Esophagus muscularis mucosa (tissue), 4 donors: ENCODE results near the gene OR52N5. TPM values are rescaled to one million over a fixed set of nuclear protein-coding genes. Genes with fewer than 3 reads are reported as not detected.

ENCODE experiments used
- DNase-seq: peaks from one replicate; pipeline ENCODE4 v3.0.0-alpha.2; 2017; ENCODE audit errors: extremely low spot score
- H3K27ac ChIP-seq, 4 donors: fragments of 200-600 bp; sonication (generic); replicated peaks in 1 of 4; 1 replicate in 3 of 4; 2 replicates in 1 of 4; pipeline ENCODE4 v1.5.1; 2016 to 2019; ENCODE audit warnings: mild to moderate bottlenecking in 1 of 4
- H3K27me3 ChIP-seq, 4 donors: fragments of 200-600 bp; sonication (generic); one replicate each; pipeline versions ENCODE4 v1.5.1 to v1.6.0; 2016 to 2019
- H3K36me3 ChIP-seq, 4 donors: fragments of 200-600 bp; sonication (generic); one replicate each; pipeline ENCODE4 v1.5.1; 2016 to 2019
- H3K4me1 ChIP-seq, 4 donors: fragments of 200-600 bp; sonication (generic); one replicate each; pipeline ENCODE4 v1.5.1; 2016 to 2019
- H3K4me3 ChIP-seq, 4 donors: fragments of 200-600 bp; sonication (generic); 1 replicate in 2 of 4; 2 replicates in 2 of 4; pipeline ENCODE4 v1.5.1; 2016 to 2019; ENCODE audit warnings: mild to moderate bottlenecking in 4 of 4, moderate library complexity in 1 of 4
- H3K9me3 ChIP-seq, 4 donors: fragments of 200-600 bp; sonication (generic); 1 replicate in 3 of 4; 2 replicates in 1 of 4; pipeline ENCODE4 v1.5.1; 2016 to 2019
- CTCF ChIP-seq, 3 experiments: fragments of 200-600 bp in 2 of 3; fragments of 450-650 bp in 1 of 3; sonication (generic) in 2 of 3; IDR thresholded peaks; one replicate each; pipeline ENCODE4 v1.5.1; 2017 to 2019; ENCODE audit warnings: antibody characterized with exemption in 3 of 3, mild to moderate bottlenecking in 2 of 3, moderate library complexity in 1 of 3
- EP300 ChIP-seq: sonication (generic); formaldehyde crosslinking; IDR thresholded peaks from one replicate; pipeline ENCODE4 v1.6.1; 2017; ENCODE audit warnings: antibody characterized with exemption
- POLR2A ChIP-seq: fragments of 450-650 bp; IDR thresholded peaks from one replicate; pipeline ENCODE4 v1.6.1; 2017; ENCODE audit warnings: antibody characterized with exemption, moderate library complexity, mild to moderate bottlenecking, low read depth
- POLR2AphosphoS5 ChIP-seq, 2 donors: sonication (generic); formaldehyde crosslinking; IDR thresholded peaks; one replicate each; pipeline ENCODE4 v1.6.1; 2017; ENCODE audit warnings: antibody characterized with exemption in 2 of 2
- whole genome bisulfite sequencing: methylation state at CpG from one replicate; pipeline ENCODE4 v1.1.5; 2018; 5-methylcytosine and 5-hydroxymethylcytosine counted together
- intact Hi-C: fragments of 100-400 bp; cut with DNase I; formaldehyde crosslinking; loops from one replicate; pipeline ENCODE4 v1.15.1; 2023
- total RNA-seq, 4 donors: library from RNA; depleted of rRNA; stranded (reverse); fragments of >200 nt; gene quantifications; one replicate each; pipeline versions ENCODE4 v1.1.0 to v1.2.1, GENCODE V29; 2016

Gene OR52N5
- total RNA-seq, 4 donors from 2014 or later, result 0.17 TPM; not detected in 3

- Histone ChIP-seq H3K4me3 (no peak overlapping the region), H3K9me3 (no peaks in the 10 kb centered on the region), H3K27ac (no peak overlapping the region), H3K4me1 (peaks cover 0 to 11% (median 10%) of the 10 kb centered on the region in 4 donors), H3K36me3 (no peaks in the 10 kb centered on the region), H3K27me3 (peaks cover 0 to 9% (median 0%) of the 10 kb centered on the region in 4 donors)
- no peak for DNase-seq
- intact Hi-C loops, result loop anchor here (5.0 to 10.0 kb wide), 3 partner anchors 125 to 688 kb away; partner anchors contain the start of genes TRIM22 and TRIM5
- TF ChIP-seq POLR2A (no peak), CTCF (IDR thresholded peaks at IDR 0.05) (no peak), POLR2AphosphoS5 (IDR thresholded peaks at IDR 0.05) (no peak), EP300 (no peak)
- 65% methylated on average over 6 of the region's 6 CpGs for WGBS
Observed at GRCh38 chr11:5809905-5810795, 27.0 kb upstream of the OR52N5 start.

GRCh38 chr11:5809122-5809519 is 26.0 kb upstream of the OR52N5 start:
- intact Hi-C loops, result loop anchor here (5.0 to 10.0 kb wide), 3 partner anchors 124 to 687 kb away; partner anchors contain the start of genes TRIM22 and TRIM5
- Histone ChIP-seq H3K4me1 (peaks cover 0 to 11% (median 10%) of the 10 kb centered on the region in 4 donors), H3K27me3 (peaks cover 0 to 9% (median 0%) of the 10 kb centered on the region in 4 donors), H3K36me3 (no peaks in the 10 kb centered on the region), H3K9me3 (peaks cover 0 to under 1% (median 0%) of the 10 kb centered on the region in 4 donors), H3K4me3 (peak overlapping the region; percentile 48 to 59 (median 50)), H3K27ac (no peak overlapping the region)
- TF ChIP-seq POLR2AphosphoS5 (IDR thresholded peaks at IDR 0.05) (no peak), CTCF (IDR thresholded peaks at IDR 0.05) (no peak), POLR2A (no peak), EP300 (no peak)
- no peak for DNase-seq
- WGBS, result 44% methylated on average over 5 of the region's 5 CpGs

- H3K27ac ChIP-seq, result no peak within 1 kb of the TSS
- intact Hi-C loops, result loop anchor here (1.0 to 10.0 kb wide), 4 partner anchors 124 to 686 kb away; partner anchors contain the start of genes TRIM22 and TRIM5
- H3K27me3 ChIP-seq, result peaks cover 0 to 9% (median 0%) of the 10 kb centered on the region in 4 donors
- H3K9me3 ChIP-seq, result peaks cover 0 to 3% (median 0%) of the 10 kb centered on the region in 4 donors
- 5% methylated on average over 23 of the region's 24 CpGs for WGBS
- H3K36me3 ChIP-seq, result no peaks in the 10 kb centered on the region
- no peak for TF ChIP-seq EP300
- no peak for TF ChIP-seq POLR2A
- TF ChIP-seq POLR2AphosphoS5 (IDR thresholded peaks at IDR 0.05), result peak in 1 of 2 donors; percentile 43
- peak; percentile 80 to 85 (median 84) for TF ChIP-seq CTCF (IDR thresholded peaks at IDR 0.05)
- peak within 1 kb of the TSS; percentile 48 to 59 (median 50) for H3K4me3 ChIP-seq
- DNase-seq, result no peak
- H3K4me1 ChIP-seq, result peaks cover 0 to 11% (median 10%) of the 10 kb centered on the region in 4 donors
Observed at GRCh38 chr11:5808500-5809121, 25.5 kb upstream of the OR52N5 start, which contains the start of gene OR52N2. Gene OR52N2, plus strand, starts transcription at chr11:5808924. Its CDS starts 11,412 bp downstream, at chr11:5820336.

- Histone ChIP-seq H3K27ac (no peak overlapping the region), H3K9me3 (peaks cover 0 to 3% (median 0%) of the 10 kb centered on the region in 4 donors), H3K27me3 (peaks cover 0 to 9% (median 0%) of the 10 kb centered on the region in 4 donors), H3K4me3 (no peak overlapping the region), H3K4me1 (peaks cover 0 to 11% (median 10%) of the 10 kb centered on the region in 4 donors), H3K36me3 (no peaks in the 10 kb centered on the region)
- no peak for DNase-seq
- 78% methylated on average over 5 of the region's 10 CpGs for WGBS
- TF ChIP-seq POLR2AphosphoS5 (IDR thresholded peaks at IDR 0.05), result no peak
- TF ChIP-seq POLR2A, result no peak
- no peak for TF ChIP-seq EP300
- no peak for TF ChIP-seq CTCF (IDR thresholded peaks at IDR 0.05)
- intact Hi-C loops, result loop anchor here (5.0 to 10.0 kb wide), 3 partner anchors 123 to 685 kb away; partner anchors contain the start of genes TRIM22 and TRIM5
Observed at GRCh38 chr11:5807580-5807979, 24.4 kb upstream of the OR52N5 start.
